ENCODE results near the gene CLCA1.

DNA sequence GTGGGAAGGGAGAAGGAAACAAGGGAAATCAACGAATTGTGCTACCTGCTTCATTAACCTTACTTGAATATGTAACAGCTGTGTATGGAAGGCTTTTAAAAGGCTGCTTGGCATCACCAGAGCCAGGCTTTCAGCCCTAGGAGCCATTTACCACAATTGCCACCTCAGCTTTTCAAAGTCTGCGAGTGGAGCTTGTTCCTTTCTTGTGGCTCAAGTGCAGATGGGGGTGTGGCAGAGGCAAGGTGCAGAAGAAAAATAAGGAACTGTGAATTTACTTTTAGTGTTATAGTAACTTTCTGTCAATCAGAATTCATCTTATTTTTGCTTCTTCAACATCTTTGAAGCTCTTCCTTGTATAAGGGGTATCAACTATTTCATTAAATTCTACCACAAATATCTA lies 27.1 kb upstream of the CLCA1 start:
- no peak for TF ChIP-seq ZNF274 (IDR thresholded peaks at IDR 0.05; ENCODE audit: low read depth, low read length)
- no peak for TF ChIP-seq SUZ12 (IDR thresholded peaks at IDR 0.05; ENCODE audit: extremely low read depth, insufficient read depth, insufficient read length)

Data from NT2/D1 (cell line).